NCI-H82 treated with DMSO at 0.1 percent for 48 hours (cell line): ENCODE measurements around the gene MBTPS2.
"Not testable (repeated sequence)": the region's sequence is repeated elsewhere in the genome, so short reads cannot be mapped to it uniquely, and the experiment has no call there.

ENCODE experiments used
- DNase-seq: peaks from one replicate; lab custom pipeline; 2025; ENCODE audit not compliant: unreplicated experiment; lab: John Stamatoyannopoulos, UW

Gene MBTPS2

GRCh38 chrX:21855937-21856415 lies 16.6 kb downstream of the MBTPS2 start, which contains the start of gene YY2:
TSS of gene YY2 (plus strand) at chrX:21855987. CDS start at chrX:21856485, 498 bp downstream.
- DNase-seq = no peak

DNA sequence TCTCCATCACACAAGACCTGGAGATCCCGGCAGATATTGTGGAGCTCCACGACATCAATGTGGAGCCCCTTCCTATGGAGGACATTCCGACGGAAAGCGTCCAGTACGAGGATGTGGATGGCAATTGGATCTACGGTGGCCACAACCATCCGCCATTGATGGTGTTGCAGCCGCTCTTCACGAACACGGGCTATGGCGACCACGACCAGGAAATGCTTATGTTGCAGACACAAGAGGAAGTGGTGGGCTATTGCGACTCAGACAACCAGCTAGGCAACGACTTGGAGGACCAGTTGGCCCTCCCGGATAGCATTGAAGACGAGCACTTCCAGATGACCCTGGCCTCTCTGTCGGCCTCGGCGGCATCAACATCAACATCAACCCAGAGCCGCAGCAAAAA lies 17.1 kb downstream of the MBTPS2 start:
- no peak for DNase-seq

DNA sequence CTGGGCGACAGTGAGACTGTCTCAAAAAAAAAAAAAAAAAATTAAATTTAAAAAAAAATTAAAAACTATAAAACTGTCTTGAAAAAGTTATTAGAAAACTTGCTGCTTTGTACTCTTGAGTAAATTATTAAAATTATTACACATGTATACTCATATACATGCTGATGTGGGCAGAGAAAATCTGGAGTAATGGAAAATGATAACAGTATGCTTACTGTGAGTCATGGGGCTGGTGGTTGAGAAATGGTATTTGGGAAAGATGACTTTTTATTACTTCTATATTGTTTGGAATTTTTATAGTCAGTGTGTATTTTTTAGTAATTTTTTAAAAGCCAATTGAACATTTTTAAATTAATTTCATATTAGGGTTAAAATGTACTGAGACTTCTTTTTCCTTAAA lies 23.8 kb downstream of the MBTPS2 start:
- DNase-seq = no peak

GRCh38 chrX:21865436-21865835 lies 26.0 kb downstream of the MBTPS2 start:
- no peak for DNase-seq

- DNase-seq = no peak
These were observed 31.1 kb downstream of the MBTPS2 start for GRCh38 chrX:21870494-21870893.

DNA sequence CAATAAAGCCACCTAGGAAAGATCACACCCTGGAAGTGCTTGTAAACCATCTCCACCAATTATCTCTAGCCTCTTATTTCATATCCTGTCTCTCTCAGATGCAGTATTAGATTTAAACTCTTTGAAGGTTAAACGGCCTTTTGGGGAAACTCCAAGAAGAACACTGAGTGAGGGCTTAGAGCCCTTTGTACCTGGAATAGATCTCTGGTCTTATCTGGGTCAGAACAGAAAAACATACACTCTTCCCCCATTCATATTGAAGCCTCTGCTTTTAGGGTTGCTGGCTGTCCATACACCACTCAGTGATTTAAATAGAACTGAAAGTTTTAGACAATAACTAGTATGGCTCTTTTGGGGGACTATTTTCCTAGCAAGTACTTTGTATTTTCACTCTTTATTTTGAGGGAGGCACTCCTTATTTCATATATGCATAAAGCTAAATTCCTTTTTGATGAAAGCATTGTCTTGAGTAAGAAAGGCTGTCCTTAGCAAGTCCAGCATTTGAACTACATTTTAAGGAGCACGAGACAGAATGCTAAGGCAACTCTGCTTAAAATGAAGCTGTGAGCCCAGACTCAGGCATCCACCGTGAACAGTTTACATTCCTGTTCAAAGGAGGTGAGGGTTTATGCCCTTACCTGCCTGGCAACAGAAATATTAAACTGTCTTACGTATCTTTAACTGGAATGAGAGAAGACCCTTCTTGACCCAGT lies 33.8 kb downstream of the MBTPS2 start:
- no peak for DNase-seq

DNA sequence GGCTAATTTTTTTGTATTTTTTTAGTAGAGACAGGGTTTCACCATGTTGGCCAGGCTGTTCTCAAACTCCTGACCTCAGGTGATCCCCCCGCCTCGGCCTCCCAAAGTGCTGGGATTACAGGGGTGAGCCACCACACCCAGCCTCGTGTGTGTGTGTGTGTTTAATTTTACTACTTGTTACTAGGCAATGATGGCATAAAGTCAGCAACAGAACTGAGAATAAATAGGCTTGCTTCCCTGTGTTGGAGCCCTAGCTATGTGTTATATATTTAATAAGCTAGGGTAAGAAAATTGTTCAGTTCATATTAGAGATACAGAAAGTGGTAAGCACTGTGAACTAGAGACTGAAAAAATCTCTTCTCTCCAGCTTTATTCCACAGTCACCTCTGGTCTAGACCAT lies 34.8 kb downstream of the MBTPS2 start:
- not testable (repeated sequence) for DNase-seq

DNA sequence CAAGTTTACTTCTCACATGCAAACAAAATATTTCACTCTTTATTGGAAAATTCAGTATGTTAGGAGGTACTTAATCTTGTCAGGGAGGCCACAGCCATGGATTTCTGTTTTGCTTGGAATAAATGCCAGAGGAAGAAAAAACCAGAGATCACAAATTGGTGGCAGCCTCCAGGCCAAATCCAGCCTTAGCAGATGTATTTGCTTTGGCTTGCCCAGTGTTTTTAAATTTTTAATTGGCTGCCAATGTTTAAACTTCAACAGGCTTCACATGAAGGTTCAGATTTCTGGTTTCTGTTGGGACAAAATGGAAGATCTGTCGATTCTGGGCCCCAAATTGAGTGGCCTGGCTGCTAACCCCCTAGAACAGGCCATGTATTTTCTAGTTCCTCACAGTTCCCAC lies 35.6 kb downstream of the MBTPS2 start:
- DNase-seq = no peak

- no peak for DNase-seq
These were observed 42.6 kb downstream of the MBTPS2 start for GRCh38 chrX:21881881-21882574.

- DNase-seq = no peak
These were observed 43.8 kb downstream of the MBTPS2 start for GRCh38 chrX:21883258-21883657.

DNA sequence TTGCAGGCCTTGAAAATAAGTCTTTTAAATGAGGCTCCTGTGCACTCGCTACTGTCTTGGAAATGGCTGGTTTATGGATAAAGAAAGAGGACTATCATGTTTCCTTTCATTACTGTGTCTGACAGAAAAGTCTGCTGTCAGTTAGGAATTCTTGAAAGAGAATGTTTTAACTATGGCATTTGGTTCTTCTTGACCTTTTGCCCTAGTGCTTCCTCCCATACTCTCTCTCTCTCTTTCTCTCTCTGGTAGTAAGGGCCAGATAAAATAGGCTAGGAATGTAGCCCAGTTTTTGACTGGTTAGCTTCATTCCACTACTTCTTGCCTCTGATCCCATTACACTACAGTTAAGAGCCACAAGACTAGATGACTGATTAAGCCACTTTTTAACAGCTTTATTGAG lies 46.2 kb downstream of the MBTPS2 start:
- no peak for DNase-seq

DNA sequence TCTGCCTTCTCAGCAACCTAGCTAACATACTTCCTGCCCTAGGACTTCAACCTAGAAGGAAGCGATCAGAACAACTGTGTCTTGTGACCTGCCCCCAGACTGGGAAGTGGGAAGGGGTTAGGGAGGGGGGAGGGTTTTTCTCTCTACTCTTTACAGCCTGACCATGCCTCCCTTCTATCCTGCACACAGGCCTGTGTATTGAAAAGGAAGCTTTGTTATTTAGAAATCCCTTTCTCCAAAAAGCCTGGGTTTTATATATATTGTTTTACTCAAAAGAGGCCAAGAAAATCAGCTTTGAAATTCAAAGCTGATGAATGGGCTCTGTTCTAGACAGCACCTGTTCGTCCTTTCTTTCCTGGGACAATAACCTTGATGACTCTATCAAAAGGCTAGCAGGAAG lies 65.9 kb downstream of the MBTPS2 start:
- DNase-seq = no peak

DNA sequence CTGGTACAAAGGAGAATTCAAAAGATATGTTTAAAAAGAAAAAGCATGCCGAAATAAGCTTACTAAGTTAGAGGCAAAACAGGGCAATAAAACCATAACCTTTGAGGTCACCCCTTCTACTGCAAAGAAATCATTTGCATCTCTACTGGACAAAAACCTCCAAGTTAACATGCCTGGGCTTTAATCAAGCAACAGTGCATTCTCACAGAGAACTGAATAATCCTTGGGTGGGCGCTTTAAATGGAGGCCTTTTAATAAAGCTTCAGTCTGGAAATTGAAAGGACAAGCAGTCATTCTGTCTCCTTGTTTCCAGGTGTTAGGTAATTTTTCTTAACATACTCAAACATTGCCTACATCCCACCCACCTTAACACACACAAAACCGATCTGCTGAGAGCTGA lies 66.5 kb downstream of the MBTPS2 start:
- DNase-seq = no peak

GRCh38 chrX:21907260-21907659 lies 67.8 kb downstream of the MBTPS2 start:
- DNase-seq = no peak

DNA sequence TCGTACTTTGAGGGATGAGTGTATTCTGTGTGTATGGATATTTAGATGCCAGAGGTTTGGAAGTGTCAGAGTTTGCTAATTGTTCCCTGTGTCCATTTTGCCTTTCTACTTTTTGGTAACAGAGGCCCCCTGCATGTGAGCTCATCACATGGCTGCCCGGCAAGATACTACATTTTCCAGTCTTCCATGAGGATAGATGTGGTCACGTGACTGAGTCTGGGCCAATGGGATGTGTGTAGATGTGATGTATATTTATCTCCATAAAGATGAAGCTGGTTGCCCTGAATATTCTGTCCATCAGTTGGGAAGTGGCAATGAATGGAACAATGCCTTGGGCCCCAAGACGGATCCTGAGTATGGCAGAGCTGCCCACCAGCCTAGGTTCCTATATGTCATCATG lies 72.1 kb downstream of the MBTPS2 start:
- DNase-seq = no peak

DNA sequence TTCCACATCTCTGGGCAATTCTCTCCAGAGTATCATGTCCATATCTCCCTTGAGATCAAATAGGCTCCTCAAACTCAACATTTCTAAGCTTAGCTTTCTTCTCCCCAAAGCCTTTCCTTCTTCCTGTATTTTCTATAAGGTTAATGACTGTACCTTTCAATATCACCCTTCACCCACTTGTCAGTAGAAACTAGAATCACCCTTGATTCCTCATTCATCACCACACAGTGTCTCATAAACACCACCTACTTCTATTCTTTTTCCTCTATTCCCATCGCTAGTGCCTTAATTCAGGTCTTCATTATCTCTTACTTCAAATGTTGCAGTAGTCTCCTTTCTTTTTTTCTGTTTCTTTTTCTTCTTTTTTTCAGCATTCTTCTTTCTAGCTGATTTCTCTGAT lies 72.8 kb downstream of the MBTPS2 start:
- DNase-seq = no peak

GRCh38 chrX:21912989-21913388 lies 73.6 kb downstream of the MBTPS2 start:
- DNase-seq = no peak

- DNase-seq = no peak
These were observed 86.7 kb downstream of the MBTPS2 start for GRCh38 chrX:21926116-21926515.

- no peak for DNase-seq
These were observed 87.3 kb downstream of the MBTPS2 start for GRCh38 chrX:21926527-21927278.

DNA sequence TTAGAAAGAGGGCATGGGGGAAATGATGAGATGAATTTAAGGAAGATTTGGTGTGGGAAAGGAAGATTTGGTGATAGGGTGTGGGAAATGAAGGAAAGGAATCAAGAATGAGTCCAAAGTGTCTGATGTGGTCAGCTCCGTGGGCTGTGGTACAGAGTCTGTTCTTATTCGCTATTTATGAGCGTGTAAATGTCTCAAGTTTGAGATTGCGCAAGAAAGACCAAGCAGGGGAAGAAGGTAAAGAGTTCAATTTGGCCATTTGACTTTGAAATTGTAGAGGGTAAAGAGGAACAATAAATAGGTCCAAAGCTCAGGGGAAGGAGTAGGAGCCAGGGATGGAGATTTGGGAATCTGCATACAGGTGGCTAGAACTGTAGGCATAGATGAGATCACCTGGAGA lies 89.8 kb downstream of the MBTPS2 start:
- no peak for DNase-seq

- no peak for DNase-seq
These were observed 91.6 kb downstream of the MBTPS2 start for GRCh38 chrX:21930986-21931385.
